ENCODE results near the gene BUD31.
A peak's percentile ranks its signal among the peaks of the same experiment; 100 is the strongest.

BUD31 gene

GRCh38 chr7:99408379-99409191, at the start of gene BUD31, which contains the start of gene PDAP1:
TSS of gene BUD31 (plus strand) at chr7:99408969. CDS start at chr7:99411093, 2,124 bp downstream.
TSS of gene PDAP1 (minus strand) at chr7:99408597. CDS start at chr7:99408548, 49 bp downstream.
- Histone ChIP-seq H3K9me3 (ENCODE audit: control insufficient read depth in 2 of 2, low read length in 2 of 2) (no peaks in the 10 kb centered on the region), H3K4me3 (ENCODE audit: low read length in 2 of 2) (peak within 1 kb of the TSS; percentile 89 to 99), H3K27ac (ENCODE audit: low read length) (peak within 1 kb of the TSS; percentile 98), H3K4me1 (ENCODE audit: control insufficient read depth, insufficient read depth, low read length) (peaks cover 42% of the 10 kb centered on the region), H3K36me3 (ENCODE audit: control insufficient read depth in 2 of 2, insufficient read depth in 2 of 2, low read length in 2 of 2) (peaks cover 25 to 34% of the 10 kb centered on the region in 2 donors), H3K9ac (ENCODE audit: low read length in 2 of 2) (peak within 1 kb of the TSS; percentile 97 to 99), H3K27me3 (ENCODE audit: control insufficient read depth in 1 of 2, insufficient read depth in 2 of 2, low read length in 2 of 2) (no peaks in the 10 kb centered on the region)

GRCh38 chr7:99359465-99360154, 49.2 kb upstream of the BUD31 start:
- H3K27me3 ChIP-seq (ENCODE audit: control insufficient read depth in 1 of 2, insufficient read depth in 2 of 2, low read length in 2 of 2) = no peaks in the 10 kb centered on the region
- H3K36me3 ChIP-seq (ENCODE audit: control insufficient read depth in 2 of 2, insufficient read depth in 2 of 2, low read length in 2 of 2) = peaks cover 33 to 44% of the 10 kb centered on the region in 2 donors
- no peak overlapping the region for H3K27ac ChIP-seq (ENCODE audit: low read length)
- no peaks in the 10 kb centered on the region for H3K4me1 ChIP-seq (ENCODE audit: control insufficient read depth, insufficient read depth, low read length)
- no peaks in the 10 kb centered on the region for H3K9me3 ChIP-seq (ENCODE audit: control insufficient read depth in 2 of 2, low read length in 2 of 2)
- H3K9ac ChIP-seq (ENCODE audit: low read length in 2 of 2) = no peak overlapping the region
- H3K4me3 ChIP-seq (ENCODE audit: low read length in 2 of 2) = no peak overlapping the region

- no peaks in the 10 kb centered on the region for H3K9me3 ChIP-seq (ENCODE audit: control insufficient read depth in 2 of 2, low read length in 2 of 2)
- no peak overlapping the region for H3K9ac ChIP-seq (ENCODE audit: low read length in 2 of 2)
- H3K4me1 ChIP-seq (ENCODE audit: control insufficient read depth, insufficient read depth, low read length) = no peaks in the 10 kb centered on the region
- peaks cover 46 to 49% of the 10 kb centered on the region in 2 donors for H3K36me3 ChIP-seq (ENCODE audit: control insufficient read depth in 2 of 2, insufficient read depth in 2 of 2, low read length in 2 of 2)
- no peak overlapping the region for H3K27ac ChIP-seq (ENCODE audit: low read length)
- H3K27me3 ChIP-seq (ENCODE audit: control insufficient read depth in 1 of 2, insufficient read depth in 2 of 2, low read length in 2 of 2) = no peaks in the 10 kb centered on the region
- H3K4me3 ChIP-seq (ENCODE audit: low read length in 2 of 2) = no peak overlapping the region
These were observed 46.0 kb upstream of the BUD31 start for GRCh38 chr7:99362801-99363200.

DNA sequence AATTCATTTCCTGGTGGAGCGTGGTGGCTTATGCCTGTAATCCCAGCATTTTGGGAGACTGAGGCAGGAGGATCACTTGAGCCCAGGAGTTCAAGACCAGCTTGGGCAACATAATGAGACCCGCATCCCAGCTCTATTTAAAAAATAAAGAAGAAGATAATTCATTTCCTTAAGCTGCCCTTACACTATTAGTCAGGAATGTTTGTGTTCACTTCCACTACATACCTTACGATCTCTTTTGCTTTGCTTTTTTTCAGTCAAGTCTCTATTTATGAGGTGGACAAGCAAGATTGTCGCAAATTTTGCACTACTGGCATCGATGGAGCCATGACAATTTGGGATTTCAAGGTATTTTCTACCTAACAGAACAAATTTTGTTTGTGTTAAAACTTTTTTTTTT, 45.5 kb upstream of the BUD31 start:
- H3K36me3 ChIP-seq (ENCODE audit: control insufficient read depth in 2 of 2, insufficient read depth in 2 of 2, low read length in 2 of 2) = peaks cover 42 to 46% of the 10 kb centered on the region in 2 donors
- H3K4me3 ChIP-seq (ENCODE audit: low read length in 2 of 2) = no peak overlapping the region
- H3K9me3 ChIP-seq (ENCODE audit: control insufficient read depth in 2 of 2, low read length in 2 of 2) = no peaks in the 10 kb centered on the region
- H3K9ac ChIP-seq (ENCODE audit: low read length in 2 of 2) = no peak overlapping the region
- no peaks in the 10 kb centered on the region for H3K27me3 ChIP-seq (ENCODE audit: control insufficient read depth in 1 of 2, insufficient read depth in 2 of 2, low read length in 2 of 2)
- no peaks in the 10 kb centered on the region for H3K4me1 ChIP-seq (ENCODE audit: control insufficient read depth, insufficient read depth, low read length)
- no peak overlapping the region for H3K27ac ChIP-seq (ENCODE audit: low read length)

DNA sequence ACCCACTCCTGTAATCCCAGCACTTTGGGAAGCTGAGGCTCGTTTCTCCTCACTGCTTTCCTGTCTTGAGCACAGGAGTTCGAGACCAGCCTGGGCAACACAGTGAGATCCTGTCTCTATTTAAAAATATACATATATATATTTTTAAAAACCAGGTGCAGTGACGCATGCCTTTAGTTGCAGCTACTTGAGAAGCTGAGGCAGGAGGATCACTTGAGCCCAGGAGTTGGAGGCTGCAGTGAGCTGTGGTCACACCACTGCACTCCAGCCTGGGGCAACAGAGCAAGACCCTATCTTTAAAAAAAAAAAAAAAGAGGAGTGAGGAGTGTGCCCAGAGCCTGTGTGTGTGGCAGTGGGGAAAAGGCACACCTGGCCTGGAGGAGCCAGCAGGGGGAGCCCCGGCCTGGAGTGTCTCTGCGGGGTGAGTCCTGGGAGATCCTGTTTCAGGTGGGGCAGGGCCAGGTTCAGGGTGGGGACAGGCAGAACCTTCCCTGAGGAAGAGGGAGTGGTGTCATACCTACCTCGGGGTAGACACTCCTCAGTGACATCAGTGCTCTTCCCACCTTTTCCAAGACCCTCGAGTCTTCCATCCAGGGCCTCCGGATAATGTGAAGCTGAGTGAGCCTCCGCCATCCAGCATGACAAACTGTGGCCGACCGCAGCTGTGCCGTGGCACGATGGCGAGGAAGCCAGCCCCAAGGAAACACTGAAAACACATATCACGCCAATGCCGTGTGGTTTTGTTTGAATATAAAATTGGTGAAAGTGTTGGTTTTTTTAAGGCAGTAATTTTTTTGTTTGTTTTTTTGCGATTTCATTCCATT, 43.2 kb upstream of the BUD31 start:
- no peaks in the 10 kb centered on the region for H3K27me3 ChIP-seq (ENCODE audit: control insufficient read depth in 1 of 2, insufficient read depth in 2 of 2, low read length in 2 of 2)
- H3K4me3 ChIP-seq (ENCODE audit: low read length in 2 of 2) = no peak overlapping the region
- H3K9ac ChIP-seq (ENCODE audit: low read length in 2 of 2) = no peak overlapping the region
- H3K4me1 ChIP-seq (ENCODE audit: control insufficient read depth, insufficient read depth, low read length) = no peaks in the 10 kb centered on the region
- no peak overlapping the region for H3K27ac ChIP-seq (ENCODE audit: low read length)
- H3K9me3 ChIP-seq (ENCODE audit: control insufficient read depth in 2 of 2, low read length in 2 of 2) = no peaks in the 10 kb centered on the region
- peaks cover 36 to 38% of the 10 kb centered on the region in 2 donors for H3K36me3 ChIP-seq (ENCODE audit: control insufficient read depth in 2 of 2, insufficient read depth in 2 of 2, low read length in 2 of 2)

DNA sequence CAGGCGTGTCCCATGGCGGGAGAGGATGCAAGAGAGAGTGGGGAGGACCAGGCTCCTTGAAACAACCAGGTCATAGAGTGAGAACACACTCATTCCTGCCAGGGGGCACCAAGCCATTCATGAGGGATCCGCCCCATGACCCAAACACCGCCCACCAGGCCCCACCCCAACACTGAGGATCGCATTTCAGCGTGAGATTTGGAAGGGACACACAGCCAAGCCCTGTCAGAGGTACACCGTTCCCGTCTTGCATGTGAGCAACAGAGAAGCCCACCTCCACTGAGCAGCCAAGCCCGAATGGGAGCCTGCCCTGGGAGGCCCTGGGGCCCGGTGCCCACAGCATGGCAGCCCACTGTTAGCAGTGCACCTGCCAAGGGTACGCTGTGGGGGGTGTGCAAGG, 42.1 kb upstream of the BUD31 start:
- H3K27ac ChIP-seq (ENCODE audit: low read length) = no peak overlapping the region
- no peak overlapping the region for H3K9ac ChIP-seq (ENCODE audit: low read length in 2 of 2)
- H3K27me3 ChIP-seq (ENCODE audit: control insufficient read depth in 1 of 2, insufficient read depth in 2 of 2, low read length in 2 of 2) = no peaks in the 10 kb centered on the region
- H3K9me3 ChIP-seq (ENCODE audit: control insufficient read depth in 2 of 2, low read length in 2 of 2) = no peaks in the 10 kb centered on the region
- peaks cover 34 to 36% of the 10 kb centered on the region in 2 donors for H3K36me3 ChIP-seq (ENCODE audit: control insufficient read depth in 2 of 2, insufficient read depth in 2 of 2, low read length in 2 of 2)
- no peak overlapping the region for H3K4me3 ChIP-seq (ENCODE audit: low read length in 2 of 2)
- H3K4me1 ChIP-seq (ENCODE audit: control insufficient read depth, insufficient read depth, low read length) = no peaks in the 10 kb centered on the region

DNA sequence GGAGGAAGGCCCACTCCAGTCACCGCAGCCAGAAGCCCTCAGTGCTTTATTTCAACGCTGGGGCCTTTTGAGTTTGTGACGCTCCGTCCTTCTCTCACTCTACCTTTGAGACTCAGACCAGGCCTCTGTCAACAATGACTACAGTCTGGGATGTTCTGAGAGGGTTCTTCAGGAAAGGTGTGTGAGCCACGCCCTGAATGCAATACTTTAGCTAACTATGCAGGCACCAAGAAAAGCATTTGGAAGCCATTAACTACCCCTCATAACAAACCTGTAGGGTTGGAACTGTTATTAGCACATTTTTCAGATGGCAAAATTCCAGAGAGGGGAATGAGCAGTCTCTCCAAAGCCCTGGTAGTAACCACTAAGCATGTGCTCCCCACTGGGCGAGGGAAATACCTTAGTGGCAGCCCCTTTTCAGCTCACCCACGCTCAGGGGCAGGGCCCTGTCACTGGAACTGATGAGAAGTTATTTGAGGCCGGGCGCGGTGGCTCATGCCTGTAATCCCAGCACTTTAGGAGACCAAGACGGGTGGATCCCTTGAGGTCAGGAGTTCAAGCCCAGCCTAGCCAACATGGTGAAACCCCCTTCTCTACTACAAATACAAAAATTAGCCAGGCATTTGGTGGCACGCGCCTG, 39.9 kb upstream of the BUD31 start:
- H3K27ac ChIP-seq (ENCODE audit: low read length) = no peak overlapping the region
- peaks cover 24 to 26% of the 10 kb centered on the region in 2 donors for H3K36me3 ChIP-seq (ENCODE audit: control insufficient read depth in 2 of 2, insufficient read depth in 2 of 2, low read length in 2 of 2)
- no peak overlapping the region for H3K4me3 ChIP-seq (ENCODE audit: low read length in 2 of 2)
- H3K9me3 ChIP-seq (ENCODE audit: control insufficient read depth in 2 of 2, low read length in 2 of 2) = no peaks in the 10 kb centered on the region
- no peak overlapping the region for H3K9ac ChIP-seq (ENCODE audit: low read length in 2 of 2)
- H3K27me3 ChIP-seq (ENCODE audit: control insufficient read depth in 1 of 2, insufficient read depth in 2 of 2, low read length in 2 of 2) = no peaks in the 10 kb centered on the region
- H3K4me1 ChIP-seq (ENCODE audit: control insufficient read depth, insufficient read depth, low read length) = no peaks in the 10 kb centered on the region

- no peak overlapping the region for H3K4me3 ChIP-seq (ENCODE audit: low read length in 2 of 2)
- no peaks in the 10 kb centered on the region for H3K9me3 ChIP-seq (ENCODE audit: control insufficient read depth in 2 of 2, low read length in 2 of 2)
- H3K4me1 ChIP-seq (ENCODE audit: control insufficient read depth, insufficient read depth, low read length) = peaks cover 5% of the 10 kb centered on the region
- no peak overlapping the region for H3K9ac ChIP-seq (ENCODE audit: low read length in 2 of 2)
- H3K36me3 ChIP-seq (ENCODE audit: control insufficient read depth in 2 of 2, insufficient read depth in 2 of 2, low read length in 2 of 2) = peaks cover 19 to 24% of the 10 kb centered on the region in 2 donors
- no peak overlapping the region for H3K27ac ChIP-seq (ENCODE audit: low read length)
- H3K27me3 ChIP-seq (ENCODE audit: control insufficient read depth in 1 of 2, insufficient read depth in 2 of 2, low read length in 2 of 2) = no peaks in the 10 kb centered on the region
These were observed 38.9 kb upstream of the BUD31 start for GRCh38 chr7:99369767-99370391.

- peaks cover 12 to 14% of the 10 kb centered on the region in 2 donors for H3K36me3 ChIP-seq (ENCODE audit: control insufficient read depth in 2 of 2, insufficient read depth in 2 of 2, low read length in 2 of 2)
- H3K4me3 ChIP-seq (ENCODE audit: low read length in 2 of 2) = no peak overlapping the region
- peaks cover 8% of the 10 kb centered on the region for H3K4me1 ChIP-seq (ENCODE audit: control insufficient read depth, insufficient read depth, low read length)
- H3K9ac ChIP-seq (ENCODE audit: low read length in 2 of 2) = no peak overlapping the region
- H3K9me3 ChIP-seq (ENCODE audit: control insufficient read depth in 2 of 2, low read length in 2 of 2) = no peaks in the 10 kb centered on the region
- no peak overlapping the region for H3K27ac ChIP-seq (ENCODE audit: low read length)
- H3K27me3 ChIP-seq (ENCODE audit: control insufficient read depth in 1 of 2, insufficient read depth in 2 of 2, low read length in 2 of 2) = no peaks in the 10 kb centered on the region
These were observed 37.3 kb upstream of the BUD31 start for GRCh38 chr7:99371376-99371920.

All from stomach smooth muscle (tissue), 2 donors.